ENCODE data around the gene SDR9C7. TPM values are rescaled to one million over a fixed set of nuclear protein-coding genes. Genes with fewer than 3 reads are reported as not detected.

SDR9C7 gene
- total and polyA plus RNA-seq, 2 of the 8 experiments (the other 6 are each of a cell fraction or from before 2014, with no cell fraction given) = 0.11 TPM; not detected in 1

DNA sequence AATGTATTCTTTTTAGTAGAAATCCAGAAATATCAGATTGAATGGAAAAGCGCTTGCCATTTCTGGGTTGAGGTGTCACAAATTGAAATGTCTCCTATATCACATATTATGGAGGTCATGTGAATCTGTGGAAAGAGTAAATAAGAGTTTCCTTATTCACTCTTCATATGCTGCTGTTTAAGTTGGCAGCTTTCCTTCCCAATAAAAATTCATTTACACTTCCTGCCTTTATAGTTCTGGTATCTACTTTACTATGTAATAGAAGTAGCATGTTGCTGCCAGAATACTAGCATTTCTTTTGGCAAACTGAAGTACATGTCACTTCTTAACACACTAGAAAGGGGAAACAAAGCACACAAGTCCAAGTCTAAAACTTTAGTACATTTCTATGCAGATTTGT is 60.8 kb downstream of the SDR9C7 start (continued):
- TF ChIP-seq SRF (IDR thresholded peaks at IDR 0.05; ENCODE audit: low read depth, low read length) (no peak), EZH2 (IDR thresholded peaks at IDR 0.05; ENCODE audit: low read depth, low read length, severe bottlenecking) (no peak), EGR1 (IDR thresholded peaks at IDR 0.05; ENCODE audit: borderline replicate concordance, low read depth, low read length) (no peak), YY1 (IDR thresholded peaks at IDR 0.05; ENCODE audit: low read depth, low read length) (no peak), BRCA1 (IDR thresholded peaks at IDR 0.05; ENCODE audit: low read depth, low read length) (no peak), EP300 (IDR thresholded peaks at IDR 0.05; ENCODE audit: borderline replicate concordance in 1 of 2, low read depth in 2 of 2, low read length in 2 of 2) (no peak), RAD21 (IDR thresholded peaks at IDR 0.05 in 1 of 2, conservative IDR thresholded peaks at IDR 0.05 in 1 of 2; ENCODE audit: low read depth in 2 of 2, low read length in 2 of 2) (no peak)
- TF ChIP-seq, protein P1, sequence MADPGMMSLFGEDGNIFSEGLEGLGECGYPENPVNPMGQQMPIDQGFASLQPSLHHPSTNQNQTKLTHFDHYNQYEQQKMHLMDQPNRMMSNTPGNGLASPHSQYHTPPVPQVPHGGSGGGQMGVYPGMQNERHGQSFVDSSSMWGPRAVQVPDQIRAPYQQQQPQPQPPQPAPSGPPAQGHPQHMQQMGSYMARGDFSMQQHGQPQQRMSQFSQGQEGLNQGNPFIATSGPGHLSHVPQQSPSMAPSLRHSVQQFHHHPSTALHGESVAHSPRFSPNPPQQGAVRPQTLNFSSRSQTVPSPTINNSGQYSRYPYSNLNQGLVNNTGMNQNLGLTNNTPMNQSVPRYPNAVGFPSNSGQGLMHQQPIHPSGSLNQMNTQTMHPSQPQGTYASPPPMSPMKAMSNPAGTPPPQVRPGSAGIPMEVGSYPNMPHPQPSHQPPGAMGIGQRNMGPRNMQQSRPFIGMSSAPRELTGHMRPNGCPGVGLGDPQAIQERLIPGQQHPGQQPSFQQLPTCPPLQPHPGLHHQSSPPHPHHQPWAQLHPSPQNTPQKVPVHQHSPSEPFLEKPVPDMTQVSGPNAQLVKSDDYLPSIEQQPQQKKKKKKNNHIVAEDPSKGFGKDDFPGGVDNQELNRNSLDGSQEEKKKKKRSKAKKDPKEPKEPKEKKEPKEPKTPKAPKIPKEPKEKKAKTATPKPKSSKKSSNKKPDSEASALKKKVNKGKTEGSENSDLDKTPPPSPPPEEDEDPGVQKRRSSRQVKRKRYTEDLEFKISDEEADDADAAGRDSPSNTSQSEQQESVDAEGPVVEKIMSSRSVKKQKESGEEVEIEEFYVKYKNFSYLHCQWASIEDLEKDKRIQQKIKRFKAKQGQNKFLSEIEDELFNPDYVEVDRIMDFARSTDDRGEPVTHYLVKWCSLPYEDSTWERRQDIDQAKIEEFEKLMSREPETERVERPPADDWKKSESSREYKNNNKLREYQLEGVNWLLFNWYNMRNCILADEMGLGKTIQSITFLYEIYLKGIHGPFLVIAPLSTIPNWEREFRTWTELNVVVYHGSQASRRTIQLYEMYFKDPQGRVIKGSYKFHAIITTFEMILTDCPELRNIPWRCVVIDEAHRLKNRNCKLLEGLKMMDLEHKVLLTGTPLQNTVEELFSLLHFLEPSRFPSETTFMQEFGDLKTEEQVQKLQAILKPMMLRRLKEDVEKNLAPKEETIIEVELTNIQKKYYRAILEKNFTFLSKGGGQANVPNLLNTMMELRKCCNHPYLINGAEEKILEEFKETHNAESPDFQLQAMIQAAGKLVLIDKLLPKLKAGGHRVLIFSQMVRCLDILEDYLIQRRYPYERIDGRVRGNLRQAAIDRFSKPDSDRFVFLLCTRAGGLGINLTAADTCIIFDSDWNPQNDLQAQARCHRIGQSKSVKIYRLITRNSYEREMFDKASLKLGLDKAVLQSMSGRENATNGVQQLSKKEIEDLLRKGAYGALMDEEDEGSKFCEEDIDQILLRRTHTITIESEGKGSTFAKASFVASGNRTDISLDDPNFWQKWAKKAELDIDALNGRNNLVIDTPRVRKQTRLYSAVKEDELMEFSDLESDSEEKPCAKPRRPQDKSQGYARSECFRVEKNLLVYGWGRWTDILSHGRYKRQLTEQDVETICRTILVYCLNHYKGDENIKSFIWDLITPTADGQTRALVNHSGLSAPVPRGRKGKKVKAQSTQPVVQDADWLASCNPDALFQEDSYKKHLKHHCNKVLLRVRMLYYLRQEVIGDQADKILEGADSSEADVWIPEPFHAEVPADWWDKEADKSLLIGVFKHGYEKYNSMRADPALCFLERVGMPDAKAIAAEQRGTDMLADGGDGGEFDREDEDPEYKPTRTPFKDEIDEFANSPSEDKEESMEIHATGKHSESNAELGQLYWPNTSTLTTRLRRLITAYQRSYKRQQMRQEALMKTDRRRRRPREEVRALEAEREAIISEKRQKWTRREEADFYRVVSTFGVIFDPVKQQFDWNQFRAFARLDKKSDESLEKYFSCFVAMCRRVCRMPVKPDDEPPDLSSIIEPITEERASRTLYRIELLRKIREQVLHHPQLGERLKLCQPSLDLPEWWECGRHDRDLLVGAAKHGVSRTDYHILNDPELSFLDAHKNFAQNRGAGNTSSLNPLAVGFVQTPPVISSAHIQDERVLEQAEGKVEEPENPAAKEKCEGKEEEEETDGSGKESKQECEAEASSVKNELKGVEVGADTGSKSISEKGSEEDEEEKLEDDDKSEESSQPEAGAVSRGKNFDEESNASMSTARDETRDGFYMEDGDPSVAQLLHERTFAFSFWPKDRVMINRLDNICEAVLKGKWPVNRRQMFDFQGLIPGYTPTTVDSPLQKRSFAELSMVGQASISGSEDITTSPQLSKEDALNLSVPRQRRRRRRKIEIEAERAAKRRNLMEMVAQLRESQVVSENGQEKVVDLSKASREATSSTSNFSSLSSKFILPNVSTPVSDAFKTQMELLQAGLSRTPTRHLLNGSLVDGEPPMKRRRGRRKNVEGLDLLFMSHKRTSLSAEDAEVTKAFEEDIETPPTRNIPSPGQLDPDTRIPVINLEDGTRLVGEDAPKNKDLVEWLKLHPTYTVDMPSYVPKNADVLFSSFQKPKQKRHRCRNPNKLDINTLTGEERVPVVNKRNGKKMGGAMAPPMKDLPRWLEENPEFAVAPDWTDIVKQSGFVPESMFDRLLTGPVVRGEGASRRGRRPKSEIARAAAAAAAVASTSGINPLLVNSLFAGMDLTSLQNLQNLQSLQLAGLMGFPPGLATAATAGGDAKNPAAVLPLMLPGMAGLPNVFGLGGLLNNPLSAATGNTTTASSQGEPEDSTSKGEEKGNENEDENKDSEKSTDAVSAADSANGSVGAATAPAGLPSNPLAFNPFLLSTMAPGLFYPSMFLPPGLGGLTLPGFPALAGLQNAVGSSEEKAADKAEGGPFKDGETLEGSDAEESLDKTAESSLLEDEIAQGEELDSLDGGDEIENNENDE (IDR thresholded peaks at IDR 0.05; ENCODE audit: insufficient replicate concordance, low read length) = no peak

Measured in H1 (cell line).